ENCODE data around the gene MINDY3.
"Not testable (repeated sequence)": the region's sequence is repeated elsewhere in the genome, so short reads cannot be mapped to it uniquely, and the experiment has no call there.

MINDY3 gene

DNA sequence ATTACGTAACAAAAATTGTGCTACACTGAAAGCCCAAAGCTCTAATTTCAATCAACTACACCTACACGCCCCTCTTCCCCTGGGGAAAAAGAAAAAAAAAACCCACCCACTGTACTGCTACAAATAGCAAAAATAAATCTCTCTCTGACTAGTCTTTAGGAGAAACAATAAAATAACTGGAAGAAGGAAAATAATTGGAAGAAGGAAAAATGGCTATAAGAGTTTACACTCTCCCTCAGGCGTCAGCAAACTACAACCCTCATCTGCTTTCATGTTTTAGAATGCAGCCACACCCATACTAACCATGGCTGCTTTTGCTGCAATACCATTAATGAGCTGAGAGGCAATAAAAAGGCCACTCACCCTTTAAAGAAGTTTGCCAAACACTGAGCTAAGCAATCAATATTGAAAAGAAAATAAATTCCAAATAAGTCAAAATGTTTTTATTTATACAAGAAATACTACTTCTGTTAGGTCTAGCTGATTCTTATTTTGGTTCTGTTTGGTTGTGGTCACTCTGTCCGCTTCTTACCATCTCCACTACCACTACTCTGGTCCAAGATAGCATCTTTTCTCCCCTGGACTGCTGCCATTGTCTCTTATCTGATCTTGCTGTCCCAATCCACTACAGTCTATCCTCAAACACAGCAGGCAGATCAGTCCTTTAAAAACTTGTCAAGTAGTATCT is 3.8 kb downstream of the MINDY3 start:
- Histone ChIP-seq H3K4me2 (peak overlapping the region; percentile 91; the same call in 1 of the 2 replicates), H3K4me1 (peaks cover 40% of the 10 kb centered on the region), H3K9me3 (peaks cover 35% of the 10 kb centered on the region), H3K4me3 (no peak overlapping the region), H4K20me1 (peaks cover 45% of the 10 kb centered on the region), H3K36me3 (peaks cover 38% of the 10 kb centered on the region), H3K27ac (no peak overlapping the region), H3K9ac (no peak overlapping the region), H3K27me3 (no peaks in the 10 kb centered on the region)
- TF ChIP-seq Cebpa-rat (IDR thresholded peaks at IDR 0.05), result no peak

DNA sequence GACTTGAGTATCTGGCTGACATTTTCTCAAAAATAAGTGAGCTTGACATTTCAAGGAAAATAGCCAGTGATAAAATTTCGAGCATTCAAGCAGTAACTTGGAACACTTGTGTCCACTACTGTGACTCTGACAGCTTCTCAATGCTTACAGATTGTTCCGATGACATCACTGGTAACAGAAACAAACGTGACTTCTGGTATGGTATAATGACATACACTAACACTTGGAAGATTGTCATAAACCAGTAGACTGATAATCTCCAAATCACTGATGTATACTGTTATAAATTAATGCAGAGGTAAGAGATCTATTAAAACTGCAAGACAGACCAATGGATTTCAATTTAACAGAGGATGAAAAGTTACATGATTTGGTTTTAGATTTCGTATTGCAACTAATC is 6.5 kb downstream of the MINDY3 start:
- Histone ChIP-seq H3K4me3 (no peak overlapping the region), H3K4me2 (no peak overlapping the region), H3K36me3 (peaks cover 64% of the 10 kb centered on the region), H3K27ac (no peak overlapping the region), H4K20me1 (peaks cover 37% of the 10 kb centered on the region), H3K9me3 (peaks cover 62% of the 10 kb centered on the region), H3K27me3 (no peaks in the 10 kb centered on the region), H3K9ac (no peak overlapping the region), H3K4me1 (peaks cover 26% of the 10 kb centered on the region)
- TF ChIP-seq Cebpa-rat (IDR thresholded peaks at IDR 0.05), result no peak

DNA sequence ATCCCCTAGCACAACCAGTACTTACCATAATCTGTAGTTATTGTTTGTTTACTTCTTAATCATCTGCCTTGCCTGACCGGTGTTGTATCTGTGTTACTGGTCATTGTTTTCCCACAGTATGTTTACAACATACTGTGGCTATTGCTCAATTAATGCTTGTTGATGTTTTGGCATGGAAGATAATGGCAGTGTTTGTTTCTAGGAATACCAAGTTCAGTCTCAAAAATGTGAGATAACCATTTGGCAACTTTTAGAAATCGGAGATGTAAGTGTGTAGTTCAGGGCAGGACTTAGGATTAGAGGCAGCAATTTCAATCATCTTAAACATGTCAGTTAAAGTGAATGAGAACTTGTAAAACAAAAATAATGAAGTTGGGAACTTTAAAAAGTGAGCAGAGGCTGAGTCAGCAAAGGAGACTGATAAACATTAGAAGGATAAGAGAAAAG is 8.2 kb downstream of the MINDY3 start:
- no peak overlapping the region for H3K4me3 ChIP-seq
- H3K27ac ChIP-seq, result no peak overlapping the region
- H4K20me1 ChIP-seq, result peaks cover 21% of the 10 kb centered on the region
- H3K27me3 ChIP-seq, result no peaks in the 10 kb centered on the region
- no peak for TF ChIP-seq Cebpa-rat (IDR thresholded peaks at IDR 0.05)
- H3K36me3 ChIP-seq, result peaks cover 80% of the 10 kb centered on the region
- H3K4me1 ChIP-seq, result peaks cover 9% of the 10 kb centered on the region
- peaks cover 74% of the 10 kb centered on the region for H3K9me3 ChIP-seq
- no peak overlapping the region for H3K9ac ChIP-seq
- no peak overlapping the region for H3K4me2 ChIP-seq

DNA sequence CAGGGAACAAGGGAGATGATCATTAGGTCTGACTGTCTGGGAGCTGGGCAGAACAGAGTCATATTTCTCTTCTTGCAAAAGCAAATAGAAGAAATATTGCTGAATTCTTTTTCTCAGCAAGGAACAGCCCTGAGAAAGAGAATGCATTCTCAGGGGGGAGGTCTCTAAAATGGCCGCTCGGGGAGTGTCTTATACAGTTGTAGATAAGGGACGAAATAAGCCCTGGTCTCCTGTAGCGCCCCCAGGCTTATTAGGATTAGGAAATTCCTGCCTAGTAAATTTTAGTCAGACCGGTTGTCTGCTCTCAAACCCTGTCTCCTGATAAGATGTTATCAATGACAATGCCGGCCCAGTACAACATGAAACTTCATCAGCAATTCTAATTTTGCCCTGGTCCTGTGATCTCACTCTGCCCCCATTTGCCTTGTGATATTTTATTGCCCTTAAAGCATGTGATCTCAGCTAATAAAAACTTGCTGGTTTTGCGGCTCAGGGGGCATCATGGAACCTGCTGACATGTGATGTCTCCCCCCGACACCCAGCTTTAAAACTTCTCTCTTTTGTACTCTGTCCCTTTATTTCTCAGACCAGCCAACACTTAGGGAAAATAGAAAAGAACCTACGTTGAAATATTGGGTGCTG is 9.8 kb downstream of the MINDY3 start:
- peaks cover 81% of the 10 kb centered on the region for H3K36me3 ChIP-seq
- H3K9ac ChIP-seq, H3K27me3 ChIP-seq, H3K27ac ChIP-seq, H3K4me3 ChIP-seq, H3K4me1 ChIP-seq, H3K4me2 ChIP-seq: not testable (repeated sequence)
- peaks cover 74% of the 10 kb centered on the region for H3K9me3 ChIP-seq
- peaks cover 10% of the 10 kb centered on the region; the same call in 1 of the 2 replicates for H4K20me1 ChIP-seq

DNA sequence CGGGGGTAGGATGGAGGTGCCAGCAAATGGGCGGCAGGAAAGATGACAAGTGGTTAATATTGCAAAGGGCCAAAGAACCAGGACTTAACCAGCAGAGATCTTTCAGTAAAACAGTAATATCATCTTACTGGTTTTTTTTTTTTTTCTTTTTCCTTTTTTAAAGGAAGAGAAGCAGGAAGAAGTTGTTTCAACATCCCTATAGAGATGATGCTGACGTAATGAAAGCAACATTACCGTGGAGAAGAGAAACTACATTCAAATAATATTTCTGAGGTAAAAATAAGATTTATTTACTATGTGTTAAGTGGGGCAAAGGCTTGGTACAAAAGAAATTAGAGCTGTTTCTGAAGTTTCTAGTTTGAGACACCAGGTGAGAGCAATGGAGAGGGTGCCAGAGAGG is 11.0 kb downstream of the MINDY3 start:
- Histone ChIP-seq H3K4me2 (no peak overlapping the region), H3K4me3 (no peak overlapping the region), H3K9me3 (peaks cover 67% of the 10 kb centered on the region), H4K20me1 (peaks cover 8% of the 10 kb centered on the region; the same call in 1 of the 2 replicates), H3K27me3 (no peaks in the 10 kb centered on the region), H3K27ac (no peak overlapping the region), H3K9ac (no peak overlapping the region), H3K4me1 (no peaks in the 10 kb centered on the region), H3K36me3 (peaks cover 74% of the 10 kb centered on the region)
- no peak for TF ChIP-seq Cebpa-rat (IDR thresholded peaks at IDR 0.05)

DNA sequence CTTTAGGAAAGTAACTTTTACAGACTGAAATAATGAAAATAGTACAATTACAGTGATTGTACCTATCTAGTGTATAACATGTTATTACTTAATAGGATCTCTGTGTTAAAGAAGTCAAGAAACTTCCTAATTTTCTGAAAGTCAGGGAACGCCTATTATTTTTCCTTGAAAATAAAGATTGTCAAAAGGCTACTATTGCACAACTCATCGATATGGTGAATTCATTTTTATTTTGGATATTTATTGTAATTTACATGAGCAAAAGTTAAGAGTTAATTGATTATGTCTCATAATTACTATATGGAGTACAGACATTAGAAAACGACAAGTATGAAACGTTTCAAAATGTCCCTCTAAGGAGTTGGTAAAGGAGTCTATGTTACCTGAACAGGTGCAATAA is 12.8 kb downstream of the MINDY3 start:
- Histone ChIP-seq H3K4me3 (no peak overlapping the region), H4K20me1 (peaks cover 11% of the 10 kb centered on the region; the same call in 1 of the 2 replicates), H3K4me1 (no peaks in the 10 kb centered on the region), H3K36me3 (peaks cover 62% of the 10 kb centered on the region), H3K9me3 (peaks cover 49% of the 10 kb centered on the region), H3K9ac (no peak overlapping the region), H3K27me3 (no peaks in the 10 kb centered on the region), H3K4me2 (no peak overlapping the region), H3K27ac (no peak overlapping the region)
- no peak for TF ChIP-seq Cebpa-rat (IDR thresholded peaks at IDR 0.05)

DNA sequence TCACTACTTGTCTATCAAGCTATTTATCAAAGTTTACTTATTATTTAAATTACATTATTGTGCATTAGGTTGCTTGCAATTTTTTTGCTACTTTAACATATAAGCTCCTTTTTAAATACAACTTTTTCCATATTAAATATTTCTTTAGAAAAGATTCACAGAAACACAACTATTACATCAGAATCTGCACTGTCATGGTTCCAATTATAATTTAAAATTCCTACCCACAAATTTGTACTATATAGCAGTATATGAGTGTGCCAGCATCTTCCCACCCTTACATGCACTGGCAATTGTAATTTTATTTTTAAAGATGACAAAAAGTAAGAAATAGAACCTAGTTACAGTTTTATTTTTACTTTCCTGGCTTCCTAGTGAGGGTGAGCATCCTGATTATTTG is 15.8 kb downstream of the MINDY3 start:
- no peak for TF ChIP-seq Cebpa-rat (IDR thresholded peaks at IDR 0.05)
- Histone ChIP-seq H3K4me3 (no peak overlapping the region), H3K27me3 (no peaks in the 10 kb centered on the region), H4K20me1 (peaks cover 23% of the 10 kb centered on the region), H3K4me1 (no peaks in the 10 kb centered on the region), H3K27ac (no peak overlapping the region), H3K9ac (no peak overlapping the region), H3K36me3 (peaks cover 36% of the 10 kb centered on the region), H3K9me3 (peaks cover 19% of the 10 kb centered on the region), H3K4me2 (no peak overlapping the region)

DNA sequence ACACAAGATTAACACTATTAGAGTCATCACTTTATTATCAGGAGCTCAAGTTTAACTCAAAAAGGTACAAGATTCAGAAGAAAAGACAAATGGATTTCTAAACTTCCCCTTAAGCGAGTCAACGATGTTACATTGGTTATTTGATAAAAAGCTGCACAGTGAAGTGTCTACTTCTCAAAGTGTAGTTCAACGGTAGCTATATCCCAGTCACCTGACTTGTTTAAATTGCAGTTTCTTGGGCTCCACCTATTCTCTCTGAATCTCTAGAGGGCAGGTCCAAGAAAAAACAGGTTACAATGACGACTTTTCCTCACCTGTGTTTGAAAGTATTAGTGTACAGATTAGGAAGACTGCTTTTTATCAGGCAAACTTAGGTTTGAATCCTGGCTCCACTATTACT is 16.6 kb downstream of the MINDY3 start:
- H3K4me3 ChIP-seq, result no peak overlapping the region
- peaks cover 11% of the 10 kb centered on the region for H3K9me3 ChIP-seq
- H4K20me1 ChIP-seq, result peaks cover 23% of the 10 kb centered on the region
- peaks cover 28% of the 10 kb centered on the region for H3K36me3 ChIP-seq
- no peaks in the 10 kb centered on the region for H3K27me3 ChIP-seq
- no peak overlapping the region for H3K9ac ChIP-seq
- H3K27ac ChIP-seq, result no peak overlapping the region
- H3K4me1 ChIP-seq, result no peaks in the 10 kb centered on the region
- no peak for TF ChIP-seq Cebpa-rat (IDR thresholded peaks at IDR 0.05)
- no peak overlapping the region for H3K4me2 ChIP-seq

DNA sequence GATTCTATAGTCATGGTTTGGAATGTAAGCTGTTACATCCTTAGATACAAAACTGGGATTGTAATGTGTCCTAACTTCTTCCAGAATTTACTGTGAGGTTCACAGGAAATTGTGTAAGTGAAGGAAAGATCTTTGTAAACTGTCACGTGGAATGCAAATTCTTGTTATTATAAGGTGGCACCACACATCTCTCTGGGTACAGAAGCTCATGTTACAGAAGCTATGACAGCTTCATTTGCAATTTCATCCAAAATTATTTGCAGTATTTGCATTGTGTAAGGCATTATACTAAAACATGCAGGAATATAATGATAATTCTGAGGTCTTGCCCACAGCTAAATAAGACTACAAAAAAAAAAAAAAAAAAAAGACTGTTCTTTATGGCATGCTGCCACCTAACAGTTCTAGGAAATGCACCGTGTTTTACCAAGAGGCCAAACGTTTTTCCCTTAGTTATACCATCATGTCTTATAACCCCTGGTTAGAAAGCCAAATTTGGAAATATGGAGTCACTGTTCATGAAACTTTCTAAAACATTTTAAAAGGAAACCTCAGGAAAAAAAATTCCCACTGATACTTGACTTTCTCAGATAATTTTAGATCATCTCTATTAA is 17.6 kb downstream of the MINDY3 start:
- TF ChIP-seq Cebpa-rat (IDR thresholded peaks at IDR 0.05), result no peak
- Histone ChIP-seq H3K4me3 (no peak overlapping the region), H3K9ac (no peak overlapping the region), H3K9me3 (peaks cover under 1% of the 10 kb centered on the region; the same call in 1 of the 2 replicates), H3K4me1 (no peaks in the 10 kb centered on the region), H3K27me3 (no peaks in the 10 kb centered on the region), H3K36me3 (peaks cover 18% of the 10 kb centered on the region), H4K20me1 (peaks cover 23% of the 10 kb centered on the region), H3K27ac (no peak overlapping the region), H3K4me2 (no peak overlapping the region)

DNA sequence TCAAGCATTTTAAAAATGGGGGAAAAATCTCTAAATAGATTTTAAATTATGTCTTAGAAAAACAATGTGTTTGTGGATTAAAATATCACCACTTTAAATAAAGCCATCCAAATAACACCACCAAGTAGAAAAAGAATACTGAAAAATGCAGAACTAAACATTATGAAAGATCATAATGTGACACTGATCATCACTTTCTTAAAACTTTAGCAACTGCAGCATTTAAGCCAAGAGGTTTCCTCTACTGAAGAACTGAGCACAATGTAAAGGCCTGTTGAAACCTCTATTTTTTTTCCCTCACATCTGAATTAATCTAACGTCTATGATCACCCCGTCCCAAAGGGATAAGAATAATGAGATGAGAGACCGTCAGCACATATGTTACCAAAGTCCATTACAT is 18.6 kb downstream of the MINDY3 start:
- peaks cover 12% of the 10 kb centered on the region for H3K36me3 ChIP-seq
- H3K9ac ChIP-seq, result no peak overlapping the region
- no peak overlapping the region for H3K27ac ChIP-seq
- H4K20me1 ChIP-seq, result peaks cover 23% of the 10 kb centered on the region
- no peak overlapping the region for H3K4me3 ChIP-seq
- no peak overlapping the region for H3K4me2 ChIP-seq
- no peak for TF ChIP-seq Cebpa-rat (IDR thresholded peaks at IDR 0.05)
- H3K4me1 ChIP-seq, result no peaks in the 10 kb centered on the region
- H3K9me3 ChIP-seq, result no peaks in the 10 kb centered on the region
- no peaks in the 10 kb centered on the region for H3K27me3 ChIP-seq
